ENCODE results near the gene EML2. TPM values are rescaled to one million over a fixed set of nuclear protein-coding genes. Genes with fewer than 3 reads are reported as not detected.
A peak's percentile ranks its signal among the peaks of the same experiment; 100 is the strongest.

The EML2 gene
- total RNA-seq, 1 experiment from 2014 or later, result 28.9 TPM

- TF ChIP-seq CTCF (conservative IDR thresholded peaks at IDR 0.05; ENCODE audit: low read depth, low read length), result peak; percentile 79
- TF ChIP-seq EZH2 (IDR thresholded peaks at IDR 0.05; ENCODE audit: low read length, unreplicated experiment), result no peak
- Histone ChIP-seq H3K9me2 (replicated peaks; ENCODE audit: low read length) (no peaks in the 10 kb centered on the region), H3K27ac (ENCODE audit: low read length) (0 out of 2 replicates have a peak overlapping the region, but pooled peaks have one; percentile 11), H3K9ac (ENCODE audit: low read length) (peak overlapping the region; percentile 35), H3K9me3 (ENCODE audit: low read length) (no peaks in the 10 kb centered on the region), H3K4me2 (ENCODE audit: low read length) (peak overlapping the region; percentile 82), H3K4me3 (ENCODE audit: low read length) (peak overlapping the region; percentile 57; the same call in 1 of the 2 replicates), H2AFZ (ENCODE audit: low read length) (peak overlapping the region; percentile 77), H3K27me3 (ENCODE audit: low read length) (no peaks in the 10 kb centered on the region), H3K36me3 (ENCODE audit: low read depth, low read length) (0 out of 2 replicates have a peak, but pooled peaks cover 3% of the 10 kb centered on the region), H3K79me2 (ENCODE audit: low read length) (no peaks in the 10 kb centered on the region), H3K4me1 (ENCODE audit: insufficient read depth, low read length) (peaks cover 10% of the 10 kb centered on the region), H3F3A (ENCODE audit: low read length, unreplicated experiment) (no peaks in the 10 kb centered on the region), H4K20me1 (ENCODE audit: low read length) (no peaks in the 10 kb centered on the region)
- ATAC-seq (peak; percentile 78), DNase-seq (peak; percentile 76)
- POLR2A ChIA-PET (ENCODE audit: unreplicated experiment), result no interaction called here
- intact Hi-C loops (cut with micrococcal nuclease), result loop anchor here (1.0 kb wide), 1 partner anchor 35 kb away; no protein-coding TSS in a partner anchor
- BruUV-seq (replicated peaks), result no TSS peak
- CTCF ChIA-PET, result interaction anchor here (1.0 kb wide), 1 partner anchor 35 kb away, joined by 8 read pairs; no protein-coding TSS in a partner anchor
These were observed 31.8 kb downstream of the EML2 start for GRCh38 chr19:45607071-45608029.

- ATAC-seq (peak; percentile 49), DNase-seq (peak; percentile 6)
- no peaks in the 10 kb centered on the region for H3K36me3 ChIP-seq (ENCODE audit: low read depth, low read length)
- POLR2A ChIA-PET (ENCODE audit: unreplicated experiment), result no interaction called here
- BruUV-seq (replicated peaks), result no TSS peak
- TF ChIP-seq EZH2phosphoT487 (IDR thresholded peaks at IDR 0.05; ENCODE audit: borderline replicate concordance, low read length) (no peak), EZH2 (IDR thresholded peaks at IDR 0.05; ENCODE audit: low read length, unreplicated experiment) (no peak), CTCF (conservative IDR thresholded peaks at IDR 0.05; ENCODE audit: low read depth, low read length) (no peak)
- no peaks in the 10 kb centered on the region for H3K9me3 ChIP-seq (ENCODE audit: low read length)
- H3K9me2 ChIP-seq (replicated peaks; ENCODE audit: low read length), result no peaks in the 10 kb centered on the region
- no peaks in the 10 kb centered on the region for H4K20me1 ChIP-seq (ENCODE audit: low read length)
- H3K27me3 ChIP-seq (ENCODE audit: low read length), result no peaks in the 10 kb centered on the region
- H3K4me2 ChIP-seq (ENCODE audit: low read length), result peak within 1 kb of the TSS; percentile 73
- H2AFZ ChIP-seq (ENCODE audit: low read length), result peak within 1 kb of the TSS; percentile 78
- peaks cover 15% of the 10 kb centered on the region for H3K4me1 ChIP-seq (ENCODE audit: insufficient read depth, low read length)
- H3K27ac ChIP-seq (ENCODE audit: low read length), result no peak within 1 kb of the TSS
- peak within 1 kb of the TSS; percentile 8; the same call in 1 of the 2 replicates for H3K9ac ChIP-seq (ENCODE audit: low read length)
- no peaks in the 10 kb centered on the region for H3K79me2 ChIP-seq (ENCODE audit: low read length)
- H3K4me3 ChIP-seq (ENCODE audit: low read length), result peak within 1 kb of the TSS; percentile 65
- CTCF ChIA-PET, result no interaction called here
- H3F3A ChIP-seq (ENCODE audit: low read length, unreplicated experiment), result no peaks in the 10 kb centered on the region
- intact Hi-C loops (cut with micrococcal nuclease), result no loop called here
These were observed 37.4 kb downstream of the EML2 start, which contains the start of gene GPR4 for GRCh38 chr19:45601524-45602374. GPR4 (minus strand) TSS chr19:45602212; CDS start chr19:45591866, 10,346 bp downstream.
